Activated naive CD4-positive, alpha-beta T cell treated with anti-CD3 and anti-CD28 coated beads, Interleukin-2, amount 50 U/mL, for 24 hours (primary cell): ENCODE measurements around the gene DNMT3B.
"Not testable (repeated sequence)": the region's sequence is repeated elsewhere in the genome, so short reads cannot be mapped to it uniquely, and the experiment has no call there.

Source experiments
- H3K27ac Mint-ChIP-seq: one replicate; pipeline ENCODE4 v1.8.0; 2021; ENCODE audit warnings: mild to moderate bottlenecking, mixed read lengths
- H3K27me3 Mint-ChIP-seq: one replicate; pipeline ENCODE4 v1.8.0; 2021; ENCODE audit warnings: mixed read lengths
- H3K36me3 Mint-ChIP-seq: one replicate; pipeline ENCODE4 v1.8.0; 2021; ENCODE audit warnings: mixed read lengths
- H3K4me1 Mint-ChIP-seq: one replicate; pipeline ENCODE4 v1.8.0; 2021; ENCODE audit warnings: mixed read lengths
- H3K4me3 Mint-ChIP-seq: one replicate; pipeline ENCODE4 v1.8.0; 2021; ENCODE audit warnings: mild to moderate bottlenecking, mixed read lengths
- H3K9me3 Mint-ChIP-seq: one replicate; pipeline ENCODE4 v1.8.0; 2021; ENCODE audit warnings: mixed read lengths

Gene DNMT3B

DNA sequence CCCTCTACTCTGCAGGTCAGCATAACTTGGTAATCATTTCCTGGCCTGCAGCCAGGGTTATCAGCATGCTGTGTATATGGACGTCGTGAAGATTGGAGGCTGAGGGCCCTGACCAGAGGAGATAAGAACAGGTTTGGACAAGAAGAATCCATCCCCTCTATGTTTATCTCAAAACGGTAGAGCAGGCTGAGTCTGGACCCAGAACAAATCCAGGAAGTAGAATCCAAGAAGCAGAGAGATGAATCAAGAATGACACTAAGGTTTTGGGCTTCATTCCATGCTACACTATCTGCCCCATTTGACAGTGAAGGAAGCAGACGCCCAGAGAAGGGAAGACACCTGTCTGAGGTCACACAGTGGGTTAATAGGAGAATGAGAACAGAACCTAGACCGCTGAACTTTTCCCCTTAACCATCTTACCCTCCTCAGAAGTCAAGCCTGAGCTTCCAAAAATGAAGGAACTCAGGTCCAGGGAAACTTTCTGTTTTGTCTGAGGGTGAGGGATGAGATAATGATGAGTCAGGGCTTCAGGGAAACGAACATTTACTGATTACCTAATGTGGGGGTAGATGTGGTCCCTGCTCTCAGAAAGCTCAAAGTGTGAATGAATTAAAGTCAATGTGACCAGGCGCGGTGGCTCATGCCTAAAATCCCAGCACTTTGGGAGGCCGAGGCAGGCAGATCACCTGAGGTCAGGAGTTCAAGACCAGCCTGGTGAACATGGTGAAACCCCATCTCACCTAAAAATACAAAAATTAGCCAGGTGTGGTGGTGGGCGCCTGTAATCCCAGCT is 9.5 kb upstream of the DNMT3B start:
- H3K36me3 Mint-ChIP-seq = no peaks in the 10 kb centered on the region
- no peak overlapping the region for H3K4me3 Mint-ChIP-seq
- H3K27me3 Mint-ChIP-seq = no peaks in the 10 kb centered on the region
- no peaks in the 10 kb centered on the region for H3K4me1 Mint-ChIP-seq
- no peaks in the 10 kb centered on the region for H3K9me3 Mint-ChIP-seq
- H3K27ac Mint-ChIP-seq = no peak overlapping the region

DNA sequence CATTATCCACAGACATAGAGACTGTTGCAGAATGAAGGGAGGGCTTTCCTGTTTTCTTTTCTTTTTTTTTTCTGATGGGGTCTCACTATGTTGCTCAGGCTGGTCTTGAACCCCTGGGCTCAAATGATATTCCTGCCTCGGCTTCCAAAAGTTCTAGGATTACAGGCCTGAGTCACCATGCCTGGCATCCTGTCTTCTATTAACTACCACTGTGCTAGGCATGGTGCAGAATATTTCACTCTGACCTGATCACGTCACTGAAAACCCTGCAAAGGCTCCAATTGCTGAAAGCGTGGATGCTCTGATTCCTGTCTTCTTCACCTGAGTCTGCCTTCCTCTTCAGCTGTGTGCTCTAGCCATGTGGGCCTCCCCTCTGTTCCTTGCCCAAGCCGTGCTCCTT is 8.5 kb upstream of the DNMT3B start:
- no peaks in the 10 kb centered on the region for H3K4me1 Mint-ChIP-seq
- no peaks in the 10 kb centered on the region for H3K9me3 Mint-ChIP-seq
- no peak overlapping the region for H3K27ac Mint-ChIP-seq
- H3K4me3 Mint-ChIP-seq = no peak overlapping the region
- H3K27me3 Mint-ChIP-seq = no peaks in the 10 kb centered on the region
- no peaks in the 10 kb centered on the region for H3K36me3 Mint-ChIP-seq

DNA sequence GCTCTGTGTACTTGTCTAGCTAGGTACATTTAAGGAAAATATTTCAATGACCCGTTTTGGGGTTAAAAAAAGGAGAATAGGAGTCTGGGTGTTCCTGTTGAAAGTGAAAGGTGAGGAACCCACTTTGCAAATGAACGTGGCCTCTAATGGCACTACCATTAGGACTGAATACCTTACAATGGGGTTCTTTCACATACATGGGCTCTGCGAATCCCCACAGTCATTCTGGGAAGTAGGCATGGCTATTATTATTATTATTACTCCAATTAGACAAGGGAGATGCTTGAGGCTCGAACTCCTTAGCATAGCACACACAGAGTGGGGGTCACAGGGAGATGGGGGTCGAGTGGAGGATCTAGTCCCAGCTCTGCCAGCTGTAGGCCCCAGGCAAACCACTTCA is 6.0 kb upstream of the DNMT3B start:
- H3K9me3 Mint-ChIP-seq = no peaks in the 10 kb centered on the region
- no peaks in the 10 kb centered on the region for H3K36me3 Mint-ChIP-seq
- no peak overlapping the region for H3K4me3 Mint-ChIP-seq
- H3K4me1 Mint-ChIP-seq = peaks cover 1% of the 10 kb centered on the region
- no peaks in the 10 kb centered on the region for H3K27me3 Mint-ChIP-seq
- H3K27ac Mint-ChIP-seq = peak overlapping the region; percentile 23

DNA sequence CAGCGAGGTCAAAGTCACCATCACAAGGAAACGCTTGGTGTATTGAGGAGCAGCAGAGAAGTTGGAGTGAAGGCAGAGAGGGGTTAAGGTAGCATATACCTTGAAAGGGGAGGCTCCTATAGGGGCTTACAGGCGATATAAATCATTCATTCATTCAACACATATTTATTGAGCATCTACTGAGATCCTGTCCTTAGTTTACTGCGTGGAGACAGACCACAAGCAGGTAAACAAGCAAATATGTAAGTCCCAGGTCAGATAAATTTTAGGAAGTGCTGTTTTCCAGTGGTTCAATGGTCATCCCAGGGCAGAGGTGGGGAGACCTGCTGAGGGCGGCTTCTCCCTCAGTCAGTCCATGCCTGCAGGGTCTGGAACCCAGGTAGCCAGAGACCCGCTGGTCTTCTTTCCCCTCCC is 761 bp upstream of the DNMT3B start:
- Mint-ChIP-seq H3K9me3 (no peaks in the 10 kb centered on the region), H3K4me3 (peak overlapping the region; percentile 88), H3K36me3 (no peaks in the 10 kb centered on the region), H3K4me1 (peaks cover 11% of the 10 kb centered on the region), H3K27me3 (no peaks in the 10 kb centered on the region), H3K27ac (no peak overlapping the region)

DNA sequence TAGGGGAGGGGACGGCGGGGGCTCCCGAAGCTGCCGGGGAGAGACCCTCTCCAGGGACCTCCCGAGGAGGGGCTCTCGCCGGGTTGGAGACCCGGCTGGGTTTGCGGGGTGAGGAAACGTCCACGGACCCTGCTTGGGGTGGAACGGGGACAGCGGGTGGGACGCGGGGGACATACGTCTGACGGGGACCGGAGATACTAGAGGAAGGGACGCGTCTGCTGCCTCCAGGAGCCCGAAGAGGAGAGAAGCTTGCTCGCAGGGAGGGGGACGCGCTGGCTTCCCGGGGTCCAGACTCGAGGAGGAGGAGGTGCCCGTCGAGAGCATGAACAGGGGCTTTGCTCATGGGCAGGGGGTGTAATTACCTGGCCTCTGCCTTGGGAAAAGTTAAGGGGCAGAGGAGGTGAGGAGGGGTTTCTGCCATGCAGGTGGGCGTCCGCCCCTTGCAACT is 593 bp downstream of the DNMT3B start:
- no peak overlapping the region for H3K27ac Mint-ChIP-seq
- peaks cover 11% of the 10 kb centered on the region for H3K4me1 Mint-ChIP-seq
- no peaks in the 10 kb centered on the region for H3K9me3 Mint-ChIP-seq
- H3K36me3 Mint-ChIP-seq = no peaks in the 10 kb centered on the region
- H3K4me3 Mint-ChIP-seq = peak overlapping the region; percentile 86
- H3K27me3 Mint-ChIP-seq = no peaks in the 10 kb centered on the region

DNA sequence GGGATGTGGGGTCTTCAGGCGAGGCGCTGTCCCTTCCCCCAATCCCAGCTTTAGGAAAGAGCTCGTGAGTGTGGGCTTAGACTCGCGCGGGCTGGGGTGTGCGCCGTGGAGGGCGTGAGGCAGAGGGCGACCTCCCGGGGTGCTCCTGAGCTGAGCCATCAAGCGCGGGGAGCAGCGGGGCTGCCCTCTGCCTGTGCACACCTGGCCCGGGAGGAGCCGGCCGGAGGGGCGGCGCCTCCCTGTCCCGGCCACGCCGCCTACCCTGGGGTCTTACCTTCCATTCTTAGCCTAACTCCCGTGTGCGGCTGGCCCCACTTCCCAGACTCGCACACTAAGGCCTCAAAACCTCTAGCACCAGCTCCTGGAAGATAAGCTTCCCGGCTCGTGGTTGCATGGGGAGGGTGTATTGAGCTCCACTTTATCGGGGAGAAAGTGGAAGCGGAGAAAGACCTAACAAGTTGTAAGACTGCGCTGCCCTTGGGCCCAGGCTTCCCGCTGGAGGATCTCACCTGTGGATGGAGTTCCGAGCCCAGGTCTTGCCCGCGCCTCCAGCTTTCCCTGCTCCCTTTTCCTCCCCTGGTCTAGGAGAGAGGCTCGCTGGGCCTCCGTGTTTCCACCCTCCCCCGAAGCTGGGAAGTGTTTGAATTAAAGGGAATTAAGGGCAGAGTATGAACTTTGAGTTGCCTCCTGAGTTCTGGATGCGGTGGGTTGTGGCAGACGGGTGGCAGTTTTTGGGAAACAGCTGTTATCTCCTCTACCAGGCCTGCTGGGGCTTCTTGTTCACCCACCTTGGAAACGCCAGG is 1.2 kb downstream of the DNMT3B start:
- Mint-ChIP-seq H3K27ac (peak overlapping the region; percentile 8), H3K4me3 (peak overlapping the region; percentile 86), H3K4me1 (peaks cover 11% of the 10 kb centered on the region), H3K9me3 (no peaks in the 10 kb centered on the region), H3K36me3 (no peaks in the 10 kb centered on the region), H3K27me3 (no peaks in the 10 kb centered on the region)

DNA sequence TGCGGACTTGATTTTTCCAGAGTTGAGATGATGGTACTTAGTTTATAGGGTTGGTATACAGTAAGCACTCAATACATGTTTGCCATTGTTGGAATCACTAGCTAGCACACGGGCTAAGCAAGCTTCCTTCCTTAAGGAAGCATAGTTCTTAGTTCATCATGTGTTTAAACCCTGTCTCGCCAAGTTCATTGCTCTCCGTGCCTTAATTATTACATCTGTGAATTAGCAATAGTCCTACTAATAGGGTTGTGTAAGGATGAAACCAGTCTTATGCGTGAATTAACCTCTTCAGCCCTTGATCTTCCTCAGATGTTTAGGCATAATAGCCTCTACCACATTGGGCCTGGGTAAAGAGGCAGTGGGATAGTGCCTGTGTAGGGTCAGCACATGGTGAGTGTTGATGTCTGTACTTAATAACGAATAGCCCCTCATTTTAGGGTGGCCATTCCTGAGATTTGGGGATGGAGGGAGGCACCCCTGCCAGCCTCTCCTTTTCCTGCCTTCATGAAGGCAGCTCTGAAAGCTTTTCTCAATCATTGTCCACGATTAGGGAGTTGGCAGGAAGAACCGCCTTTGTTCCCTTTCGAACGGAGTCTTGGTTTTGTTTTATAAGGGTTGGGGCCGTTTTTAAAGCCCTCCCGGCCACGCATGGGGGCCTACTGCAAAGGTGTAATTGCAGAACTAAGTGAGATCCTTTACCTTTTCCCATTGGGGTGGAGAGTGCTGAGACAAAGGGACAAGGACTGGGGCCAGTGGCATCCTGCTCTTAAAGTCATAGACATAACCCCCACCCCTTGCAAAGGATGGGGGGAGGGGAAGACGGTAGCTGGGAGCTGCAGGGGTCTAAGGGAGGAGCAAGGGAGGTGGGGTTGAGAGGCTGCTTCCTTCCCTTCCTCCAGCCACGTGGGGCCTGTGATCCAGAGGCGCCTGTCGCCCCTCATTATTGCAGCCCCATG is 2.1 kb downstream of the DNMT3B start:
- H3K4me3 Mint-ChIP-seq = peak overlapping the region; percentile 46
- H3K9me3 Mint-ChIP-seq = no peaks in the 10 kb centered on the region
- no peaks in the 10 kb centered on the region for H3K36me3 Mint-ChIP-seq
- H3K27me3 Mint-ChIP-seq = no peaks in the 10 kb centered on the region
- H3K27ac Mint-ChIP-seq = peak overlapping the region; percentile 30
- peaks cover 11% of the 10 kb centered on the region for H3K4me1 Mint-ChIP-seq

DNA sequence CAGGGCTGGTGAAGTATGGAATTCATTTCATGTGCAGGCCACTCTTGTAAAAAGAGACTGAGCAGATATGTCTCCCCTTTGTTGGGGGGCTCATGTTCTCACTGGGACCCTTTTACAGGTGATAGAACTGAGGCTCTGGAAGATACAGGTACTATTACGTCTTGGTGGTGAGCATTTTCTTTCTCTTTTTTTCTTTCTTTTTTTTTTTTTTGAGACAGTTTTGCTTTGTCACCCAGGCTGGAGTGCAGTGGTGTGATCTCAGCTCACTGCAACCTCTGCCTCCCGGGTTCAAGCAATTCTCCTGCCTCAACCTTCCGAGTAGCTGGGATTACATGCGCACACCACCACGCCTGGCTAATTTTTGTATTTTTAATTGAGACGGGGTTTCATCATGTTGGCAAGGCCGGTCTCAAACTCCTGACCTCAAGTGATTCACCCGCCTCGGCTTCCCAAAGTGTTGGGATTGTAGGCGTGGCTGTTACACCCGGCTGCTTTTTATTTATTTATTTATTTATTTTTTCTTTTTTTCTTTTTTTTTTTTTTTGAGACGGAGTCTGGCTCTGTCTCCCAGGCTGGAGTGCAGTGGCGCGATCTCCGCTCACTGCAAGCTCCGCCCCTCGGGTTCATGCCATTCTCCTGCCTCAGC is 3.2 kb downstream of the DNMT3B start:
- not testable (repeated sequence) for H3K27ac Mint-ChIP-seq, H3K4me3 Mint-ChIP-seq, H3K27me3 Mint-ChIP-seq, H3K9me3 Mint-ChIP-seq, H3K36me3 Mint-ChIP-seq
- peaks cover 11% of the 10 kb centered on the region for H3K4me1 Mint-ChIP-seq

DNA sequence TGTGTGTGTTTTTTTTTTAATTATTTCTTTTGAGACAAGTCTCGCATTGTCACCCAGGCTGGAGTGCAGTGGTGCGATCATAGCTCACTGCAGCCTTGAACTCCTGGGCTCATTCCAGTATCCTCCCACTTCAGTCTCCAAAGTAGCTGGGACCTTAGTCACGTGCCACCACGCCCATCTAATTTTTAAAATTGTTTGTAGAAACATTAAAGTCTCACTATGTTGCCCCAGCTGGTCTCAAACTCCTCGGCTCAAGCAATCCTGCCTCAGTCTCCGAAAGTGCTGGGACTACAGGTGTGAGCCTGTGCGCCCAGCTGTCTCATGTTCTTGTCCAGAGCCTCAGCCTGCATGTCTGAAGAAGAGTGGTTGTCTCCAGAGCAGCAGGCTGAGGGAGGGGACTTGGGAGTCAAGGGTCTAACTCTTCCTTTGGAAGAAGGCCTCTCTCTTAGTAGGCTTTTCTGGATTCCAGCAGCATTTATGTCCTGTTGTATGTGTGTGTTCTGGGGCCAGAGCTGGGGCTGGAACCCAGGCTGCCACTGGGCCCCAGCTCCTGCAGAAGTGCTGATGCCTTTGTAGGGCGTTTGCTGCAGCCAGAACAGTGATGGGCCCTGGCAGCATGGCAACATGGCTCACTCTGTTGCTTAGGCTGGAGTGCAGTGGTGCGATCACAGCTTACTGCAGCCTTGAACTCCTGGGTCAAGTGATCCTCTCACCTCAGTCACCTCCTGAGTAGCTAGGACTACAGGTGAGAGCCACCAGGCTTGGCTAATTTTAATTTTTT is 5.4 kb downstream of the DNMT3B start:
- Mint-ChIP-seq H3K27ac (no peak overlapping the region), H3K9me3 (no peaks in the 10 kb centered on the region), H3K4me3 (no peak overlapping the region), H3K27me3 (no peaks in the 10 kb centered on the region), H3K36me3 (no peaks in the 10 kb centered on the region), H3K4me1 (peaks cover 24% of the 10 kb centered on the region)

DNA sequence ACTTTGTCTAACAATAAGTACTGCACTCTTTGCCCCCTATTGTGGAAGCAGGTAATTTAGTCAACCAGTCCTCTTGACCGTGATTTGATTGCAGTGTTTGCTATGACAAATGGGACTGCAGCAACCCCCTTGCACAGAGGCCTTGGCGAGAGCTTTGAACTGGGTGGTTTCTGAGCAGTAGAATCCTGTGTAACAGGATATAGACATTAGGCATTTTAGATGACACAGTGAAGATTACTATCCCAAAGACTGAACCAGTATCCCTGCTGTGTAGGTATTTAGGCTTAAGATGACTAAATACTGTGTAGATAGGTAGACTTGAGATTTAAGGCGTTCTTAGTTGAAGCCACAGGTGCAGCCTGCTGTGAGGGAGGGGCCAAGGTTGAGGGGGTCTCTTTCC is 9.9 kb downstream of the DNMT3B start:
- Mint-ChIP-seq H3K9me3 (no peaks in the 10 kb centered on the region), H3K27ac (peak overlapping the region; percentile 79), H3K4me1 (peaks cover 36% of the 10 kb centered on the region), H3K36me3 (no peaks in the 10 kb centered on the region), H3K27me3 (no peaks in the 10 kb centered on the region), H3K4me3 (peak overlapping the region; percentile 23)

DNA sequence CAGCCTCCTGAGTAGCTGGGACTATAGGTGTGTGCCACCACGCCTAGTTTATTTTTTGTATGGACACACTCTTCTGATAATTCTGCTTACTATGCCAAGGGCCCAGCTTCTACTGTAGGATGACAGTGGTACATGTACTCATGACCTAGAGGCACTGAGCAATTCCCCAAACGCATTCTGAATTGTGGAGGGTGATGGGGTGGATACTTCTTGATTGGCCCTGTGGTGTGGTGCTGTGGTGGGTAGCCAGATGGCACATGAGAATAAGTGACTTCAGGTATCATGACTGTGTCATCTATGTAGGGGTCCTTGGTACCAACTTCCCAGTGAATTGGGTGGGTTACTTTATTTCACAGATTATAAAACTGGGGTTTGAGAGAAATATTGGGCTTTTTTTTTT is 11.0 kb downstream of the DNMT3B start:
- no peak overlapping the region for H3K27ac Mint-ChIP-seq
- H3K4me3 Mint-ChIP-seq = no peak overlapping the region
- no peaks in the 10 kb centered on the region for H3K27me3 Mint-ChIP-seq
- no peaks in the 10 kb centered on the region for H3K9me3 Mint-ChIP-seq
- H3K36me3 Mint-ChIP-seq = no peaks in the 10 kb centered on the region
- H3K4me1 Mint-ChIP-seq = peaks cover 37% of the 10 kb centered on the region

DNA sequence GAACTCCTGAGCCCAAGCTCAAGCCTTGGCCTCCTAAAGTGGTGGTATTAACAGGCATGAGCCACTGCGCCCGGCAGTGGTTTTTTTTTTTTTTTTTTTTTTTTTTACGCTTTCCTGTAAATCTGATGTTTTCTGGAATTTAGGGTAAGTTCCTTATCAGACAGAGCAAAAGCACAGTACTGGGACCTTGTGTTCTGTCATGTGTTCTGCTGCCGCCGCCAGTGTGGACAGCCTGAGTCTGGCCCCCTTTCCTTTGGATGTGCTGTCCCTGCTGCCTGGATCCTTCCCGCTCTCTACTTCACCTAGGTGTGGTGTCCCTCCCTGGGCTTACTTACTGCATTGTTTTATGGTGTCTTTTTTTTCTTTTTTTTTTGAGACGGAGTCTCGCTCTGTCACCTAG is 11.7 kb downstream of the DNMT3B start:
- H3K4me3 Mint-ChIP-seq = no peak overlapping the region
- H3K4me1 Mint-ChIP-seq = peaks cover 42% of the 10 kb centered on the region
- H3K27me3 Mint-ChIP-seq = no peaks in the 10 kb centered on the region
- no peaks in the 10 kb centered on the region for H3K36me3 Mint-ChIP-seq
- peak overlapping the region; percentile 41 for H3K27ac Mint-ChIP-seq
- H3K9me3 Mint-ChIP-seq = no peaks in the 10 kb centered on the region

DNA sequence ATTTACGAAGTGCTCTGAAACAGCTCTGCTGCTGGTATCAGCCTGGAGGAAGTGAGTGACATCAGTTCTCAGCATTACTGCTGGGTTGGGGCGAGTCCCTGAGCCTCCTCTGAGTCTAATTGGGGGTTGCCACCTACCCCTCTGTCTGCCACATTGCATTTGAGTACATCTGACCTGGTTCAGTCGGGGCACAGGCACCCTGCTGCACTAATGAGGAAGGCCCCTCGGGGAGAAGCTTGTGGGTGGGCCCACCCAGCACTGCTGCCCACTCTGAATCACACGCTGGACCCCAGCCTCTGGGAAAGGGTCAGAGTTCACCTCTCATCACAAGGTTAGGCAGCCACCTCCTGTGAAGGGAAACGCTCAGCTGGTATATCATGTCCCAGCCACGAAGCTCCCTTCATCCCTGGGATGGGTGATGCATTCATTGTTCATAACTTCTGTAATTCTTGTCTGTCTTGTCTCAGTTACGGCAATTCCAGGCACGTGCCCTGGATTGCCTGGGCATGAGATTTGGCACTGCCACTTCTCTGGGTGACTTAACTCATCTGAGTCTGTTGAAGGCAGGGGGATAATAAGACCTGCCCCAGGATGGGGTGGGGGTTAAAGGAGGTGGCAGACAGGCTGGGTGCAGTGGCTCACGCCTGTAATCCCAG is 13.3 kb downstream of the DNMT3B start:
- Mint-ChIP-seq H3K27ac (no peak overlapping the region), H3K4me1 (peaks cover 42% of the 10 kb centered on the region), H3K9me3 (no peaks in the 10 kb centered on the region), H3K4me3 (no peak overlapping the region), H3K27me3 (no peaks in the 10 kb centered on the region), H3K36me3 (no peaks in the 10 kb centered on the region)
